Hindlimb muscle (tissue), 1 donor: ENCODE data around the gene BRIP1. TPM values are rescaled to one million over a fixed set of nuclear protein-coding genes. Genes with fewer than 3 reads are reported as not detected.
"Not testable (repeated sequence)": the region's sequence is repeated elsewhere in the genome, so short reads cannot be mapped to it uniquely, and the experiment has no call there.

Source experiments
- DNase-seq: peaks from one replicate; pipeline ENCODE4 v3.0.0-alpha.2; 2013
- polyA plus RNA-seq: library from polyadenylated mRNA; unstranded; fragments of 120-200 nt; gene quantifications from one replicate; pipeline ENCODE4 v1.2.1, GENCODE V29; 2013; ENCODE audit not compliant: insufficient read length

BRIP1 gene
- polyA plus RNA-seq, 1 donor, result 4.3 TPM

DNA sequence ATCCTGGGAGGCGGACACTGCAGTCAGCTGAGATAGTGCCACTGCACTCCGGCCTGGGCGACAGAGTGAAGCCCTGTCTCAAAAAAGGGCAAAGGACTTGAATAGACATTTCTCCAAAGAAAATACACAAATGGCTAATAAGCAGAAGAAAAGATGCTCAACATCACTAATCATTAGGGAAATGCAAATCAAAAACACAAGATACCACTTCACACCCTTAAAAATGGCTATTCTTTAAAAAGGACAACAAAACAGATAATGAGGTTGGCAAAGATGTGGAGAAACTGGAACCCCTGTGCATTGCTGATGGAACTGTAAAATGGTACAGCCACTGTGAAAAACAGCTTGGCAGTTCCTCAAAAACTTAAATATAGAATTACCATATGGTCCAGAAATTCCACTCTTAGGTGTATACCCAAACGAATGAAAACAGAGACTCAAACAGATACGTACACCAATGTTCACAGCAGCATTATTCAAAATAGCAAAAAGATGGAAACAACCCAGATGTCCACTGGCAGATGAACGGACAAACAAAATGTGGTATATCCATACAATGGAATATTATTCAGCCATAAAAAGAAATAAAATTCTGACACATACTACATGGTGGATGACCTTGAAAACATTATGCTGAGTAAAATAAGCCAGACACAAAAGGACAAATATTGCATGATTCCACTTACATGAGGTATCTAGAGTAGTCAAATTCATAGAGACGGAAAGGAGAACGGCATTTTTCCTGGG lies 35.5 kb downstream of the BRIP1 start:
- DNase-seq, result no peak

DNA sequence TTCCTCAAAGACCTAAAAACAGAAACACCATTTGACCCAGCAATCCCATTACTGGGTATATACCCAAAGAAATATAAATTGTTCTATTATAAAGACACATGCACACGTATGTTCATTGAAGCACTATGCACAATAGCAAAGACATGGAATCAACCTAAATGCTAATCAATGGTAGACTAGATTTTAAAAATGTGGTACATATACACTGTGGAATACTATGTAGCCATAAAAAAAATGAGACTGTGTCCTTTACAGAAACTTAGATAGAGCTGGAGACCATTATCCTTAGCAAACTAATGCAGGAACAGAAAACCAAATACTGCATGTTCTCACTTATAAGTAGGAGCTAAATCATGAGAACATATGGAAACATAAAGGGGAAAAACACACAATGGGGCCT lies 36.5 kb downstream of the BRIP1 start:
- not testable (repeated sequence) for DNase-seq

DNA sequence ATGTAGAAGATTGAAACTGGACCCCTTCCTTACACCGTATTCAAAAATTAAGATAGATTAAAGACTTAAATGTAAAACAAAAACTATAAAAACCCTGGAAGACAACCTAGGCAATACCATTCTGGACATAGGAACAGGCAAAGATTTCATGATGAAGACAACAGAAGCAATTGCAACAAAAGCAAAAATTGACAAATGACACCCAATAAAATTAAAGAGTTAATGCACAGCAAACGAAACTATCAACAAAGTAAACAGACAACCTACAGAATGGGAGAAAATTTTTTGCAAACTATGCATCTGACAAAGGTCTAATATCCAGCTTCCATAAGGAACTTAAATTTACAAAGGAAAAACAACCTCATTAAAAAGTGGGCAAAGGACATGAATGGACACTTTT lies 37.1 kb downstream of the BRIP1 start:
- DNase-seq, result not testable (repeated sequence)

DNA sequence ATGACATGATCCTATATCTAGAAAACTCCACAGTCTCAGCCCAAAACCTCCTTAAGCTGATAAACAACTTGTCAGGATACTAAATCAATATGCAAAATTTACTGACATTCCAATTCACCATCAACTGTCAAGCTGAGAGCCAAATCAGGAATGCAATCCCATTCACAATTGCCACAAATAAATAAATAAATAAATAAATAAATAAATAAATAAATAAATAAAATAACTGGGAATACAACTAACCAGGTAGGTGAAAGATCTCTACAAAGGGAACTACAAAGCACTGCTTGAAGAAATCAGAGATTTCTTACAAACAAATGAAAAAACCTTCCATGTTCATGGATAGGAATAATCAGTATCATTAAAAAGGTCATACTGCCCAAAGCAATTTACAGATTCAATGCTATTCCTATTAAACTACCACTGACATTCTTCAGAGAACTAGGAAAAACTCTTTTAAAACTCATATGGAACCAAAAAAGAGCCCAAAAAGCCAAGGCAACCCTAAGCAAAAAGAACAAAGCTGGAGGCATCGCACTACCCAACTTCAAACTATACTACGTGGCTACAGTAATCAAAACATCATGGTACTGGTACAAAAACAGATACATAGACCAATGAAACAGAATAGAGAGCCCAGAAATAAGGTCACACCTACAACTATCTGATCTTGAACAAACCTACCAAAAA lies 37.7 kb downstream of the BRIP1 start:
- DNase-seq, result no peak

DNA sequence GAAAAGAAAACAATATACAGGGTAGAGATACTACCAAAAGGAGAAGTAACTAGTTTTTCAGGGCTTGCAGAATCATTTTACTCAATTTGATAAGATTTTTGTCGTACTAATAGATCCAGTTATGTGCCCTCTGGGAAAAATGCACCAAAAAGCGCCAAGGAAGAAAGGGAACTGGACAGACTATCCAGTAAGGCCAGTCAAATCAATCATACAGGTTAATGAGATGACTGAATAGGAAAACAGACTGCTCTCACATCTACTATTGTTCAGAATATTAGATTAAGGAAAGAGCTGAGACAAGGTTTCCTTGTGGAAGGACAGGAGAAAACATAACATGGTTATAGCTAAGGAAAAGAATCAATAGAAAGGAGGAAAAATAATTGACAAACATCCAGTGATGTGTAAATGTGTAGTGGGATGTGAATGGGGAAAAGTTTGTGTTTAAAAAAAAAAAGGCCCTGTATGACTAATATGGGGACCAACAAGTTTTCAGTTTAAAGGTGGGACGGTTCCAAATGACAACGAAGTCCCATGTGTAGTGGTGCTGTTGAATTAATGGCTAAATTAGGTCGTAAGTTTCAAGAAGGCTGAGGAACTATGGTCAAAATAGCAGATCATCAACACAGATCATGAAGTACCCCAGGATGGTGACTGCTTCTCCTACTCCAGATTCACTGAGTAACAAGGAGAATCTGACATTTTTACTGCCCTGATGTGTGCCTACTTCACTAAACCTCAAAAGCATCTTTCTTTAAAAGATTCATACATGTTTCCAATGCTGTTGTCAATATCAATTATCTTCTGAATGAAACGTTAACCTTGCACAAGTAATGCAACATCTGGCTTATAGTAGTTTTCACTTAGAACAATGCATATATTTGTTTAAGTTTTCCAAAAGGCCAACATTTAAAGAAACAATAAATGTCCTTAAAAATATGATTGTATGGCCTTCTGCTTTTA lies 40.7 kb downstream of the BRIP1 start:
- no peak for DNase-seq

DNA sequence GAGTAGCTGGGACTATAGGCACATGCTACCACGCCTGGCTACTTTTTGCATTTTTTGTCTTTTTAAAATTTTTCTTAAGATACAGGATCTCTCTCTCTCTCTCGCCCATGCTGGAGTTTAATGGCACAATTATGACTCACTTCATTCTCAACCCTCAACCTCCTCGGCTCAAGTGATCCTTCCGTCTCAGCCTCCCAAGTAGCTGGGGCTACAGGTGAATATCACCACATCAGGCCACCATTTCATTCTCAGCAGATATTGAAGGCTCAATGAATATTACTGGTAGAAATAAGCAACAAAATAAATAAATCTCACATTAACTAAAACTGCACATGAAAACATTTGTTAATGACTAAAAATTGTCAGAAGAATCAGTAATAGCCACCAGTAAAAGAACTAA lies 41.7 kb downstream of the BRIP1 start:
- no peak for DNase-seq

DNA sequence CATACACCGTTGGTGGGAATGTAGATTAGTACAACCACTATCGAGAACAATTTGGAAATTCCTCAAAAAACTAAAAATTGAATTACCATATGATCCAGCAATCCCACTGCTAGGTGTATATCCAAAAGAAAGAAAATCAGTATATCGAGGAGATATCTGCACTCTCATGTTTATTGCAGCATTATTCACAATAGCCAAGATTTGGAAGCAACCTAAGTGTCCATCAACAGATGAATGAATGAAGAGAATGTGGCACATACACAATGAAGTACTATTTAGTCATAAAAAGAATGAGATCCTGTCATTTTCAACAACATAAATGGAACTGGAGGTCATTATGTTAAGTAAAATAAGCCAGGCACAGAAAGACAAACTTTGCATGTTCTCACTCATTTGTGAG lies 44.1 kb downstream of the BRIP1 start:
- DNase-seq, result not testable (repeated sequence)

DNA sequence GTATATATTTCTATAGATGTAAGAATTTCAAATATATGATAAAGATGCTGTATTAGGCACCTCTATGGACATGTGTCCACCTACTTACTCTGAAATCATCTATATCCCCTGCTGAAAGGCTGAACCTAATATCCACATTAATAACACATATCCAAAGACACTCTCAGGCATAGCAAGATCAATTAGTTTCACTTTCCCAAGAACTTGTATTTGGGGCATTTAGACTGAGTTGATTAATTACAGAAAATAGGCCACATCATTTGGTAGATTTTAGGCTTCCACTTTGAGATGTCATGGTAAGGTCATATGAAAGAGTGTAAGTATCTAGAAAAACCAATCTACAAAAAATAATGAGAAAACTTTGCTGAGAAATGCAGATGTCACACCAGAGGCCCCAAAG lies 45.1 kb downstream of the BRIP1 start:
- no peak for DNase-seq

DNA sequence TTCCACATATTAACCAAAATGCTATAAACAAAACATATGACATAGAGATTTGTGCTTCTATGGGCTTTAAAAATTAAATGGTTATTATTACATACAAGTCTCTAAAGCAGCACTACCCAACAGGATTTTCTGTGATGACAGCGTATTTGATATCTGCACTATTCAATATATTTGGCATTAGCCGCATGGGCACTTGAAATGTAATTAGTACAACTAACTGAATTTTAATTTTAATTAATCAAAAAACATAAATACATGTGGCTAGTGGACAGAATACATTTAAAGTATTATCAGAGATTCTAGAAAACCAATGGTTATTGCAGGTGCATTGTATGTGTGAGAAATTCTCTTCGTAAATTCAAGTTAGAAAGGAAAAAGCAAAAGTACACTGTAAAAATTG lies 45.9 kb downstream of the BRIP1 start:
- DNase-seq, result no peak

DNA sequence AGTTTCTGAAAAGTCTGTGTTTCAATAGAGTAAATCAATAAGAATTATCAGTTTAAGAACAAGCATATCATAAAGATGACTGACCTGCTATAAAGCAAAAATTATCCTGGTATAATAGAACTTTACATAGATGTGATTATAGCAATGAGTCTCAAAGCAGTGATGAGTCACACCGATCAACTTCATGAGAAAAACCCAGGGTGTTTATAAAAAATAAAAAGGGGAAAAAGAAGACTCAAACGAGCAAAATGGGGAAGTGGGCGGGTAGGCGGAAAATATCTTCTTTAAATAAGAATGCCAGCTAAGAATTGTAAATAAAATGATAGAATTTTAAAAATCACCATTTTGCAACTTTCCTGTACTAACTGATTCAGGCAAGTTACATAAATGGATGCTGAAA lies 46.8 kb downstream of the BRIP1 start:
- no peak for DNase-seq

DNA sequence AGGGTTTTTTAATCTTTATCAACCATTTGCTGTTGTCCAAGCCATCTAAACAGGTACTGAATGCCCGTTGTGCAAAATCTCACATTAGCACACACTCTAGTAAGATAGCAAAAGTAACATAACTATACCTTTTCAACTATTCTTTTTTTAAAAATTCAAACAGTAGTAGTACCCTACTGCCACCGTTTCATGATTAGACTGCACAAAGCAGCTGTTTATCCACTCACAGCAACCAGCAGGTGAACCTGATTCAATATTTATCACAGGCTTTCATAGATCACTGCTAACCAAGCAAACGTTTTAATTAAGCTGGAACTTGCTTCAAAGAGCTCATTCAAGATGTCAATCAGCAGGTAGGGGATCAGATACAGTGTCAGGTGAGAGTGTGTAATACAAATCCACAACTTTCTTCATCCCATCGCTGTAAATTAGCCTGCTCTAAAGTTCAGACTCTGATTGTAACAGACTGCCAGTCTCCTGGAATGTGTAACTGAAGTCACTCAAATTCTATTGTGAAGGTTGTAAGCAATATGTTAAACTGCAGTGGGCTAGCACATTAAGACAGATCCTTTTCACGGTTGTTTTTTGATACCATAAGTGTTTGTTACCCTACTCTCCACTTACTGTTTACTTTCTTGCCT lies 47.3 kb downstream of the BRIP1 start:
- no peak for DNase-seq

DNA sequence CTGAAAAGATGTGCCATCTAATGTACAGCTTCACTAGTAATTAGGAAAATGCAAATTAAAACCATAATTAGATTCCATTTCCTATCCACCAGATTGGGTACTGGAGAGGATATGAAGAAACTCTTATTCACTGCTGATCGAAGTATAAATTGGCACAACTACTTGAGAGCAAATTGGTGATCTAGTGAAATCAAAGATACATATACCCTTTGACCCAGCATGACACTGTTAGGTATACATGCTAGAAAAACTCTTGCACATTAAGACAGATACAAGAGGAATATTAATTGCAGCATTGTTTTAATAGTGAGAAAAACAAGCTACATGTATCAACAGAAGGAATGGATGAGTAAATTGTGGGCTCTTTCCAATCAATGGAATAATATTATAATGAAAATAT lies 48.8 kb downstream of the BRIP1 start:
- DNase-seq, result no peak

DNA sequence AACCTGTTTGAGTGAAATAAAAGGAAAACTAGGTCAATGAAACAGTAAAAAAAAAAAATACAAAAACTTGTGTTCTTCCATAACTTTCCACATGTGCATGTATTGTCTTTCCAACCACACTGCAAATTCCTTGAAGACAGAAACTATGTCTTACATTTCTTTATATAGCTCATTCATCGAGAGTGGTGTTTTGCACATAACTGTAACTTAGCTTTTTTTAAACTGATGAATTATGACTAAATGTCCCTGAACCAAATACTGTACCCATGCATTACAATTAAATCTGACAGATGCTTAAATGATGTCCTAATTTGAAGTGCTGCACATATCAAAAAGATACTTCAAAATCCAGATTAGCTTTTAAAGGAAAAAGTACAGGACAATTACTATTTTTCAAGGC lies 50.1 kb downstream of the BRIP1 start:
- no peak for DNase-seq

DNA sequence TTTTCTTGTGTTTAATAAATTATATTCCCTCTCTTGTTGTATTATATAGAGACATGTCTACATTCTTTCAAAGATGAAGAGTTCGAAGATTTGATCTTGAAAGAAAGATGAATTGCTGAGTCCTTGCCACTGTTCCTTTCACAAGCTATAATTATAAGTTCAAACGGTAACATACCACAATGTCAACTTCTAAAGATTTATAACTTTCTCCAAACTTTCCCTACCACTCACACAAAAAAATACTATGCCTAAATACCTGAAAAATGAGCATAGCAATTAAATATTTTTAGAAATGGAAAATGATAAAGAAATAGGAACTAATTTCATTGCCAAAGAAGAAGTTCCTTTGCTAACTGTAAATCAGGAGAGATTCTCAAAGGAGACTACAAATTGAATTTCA lies 50.6 kb downstream of the BRIP1 start:
- no peak for DNase-seq

DNA sequence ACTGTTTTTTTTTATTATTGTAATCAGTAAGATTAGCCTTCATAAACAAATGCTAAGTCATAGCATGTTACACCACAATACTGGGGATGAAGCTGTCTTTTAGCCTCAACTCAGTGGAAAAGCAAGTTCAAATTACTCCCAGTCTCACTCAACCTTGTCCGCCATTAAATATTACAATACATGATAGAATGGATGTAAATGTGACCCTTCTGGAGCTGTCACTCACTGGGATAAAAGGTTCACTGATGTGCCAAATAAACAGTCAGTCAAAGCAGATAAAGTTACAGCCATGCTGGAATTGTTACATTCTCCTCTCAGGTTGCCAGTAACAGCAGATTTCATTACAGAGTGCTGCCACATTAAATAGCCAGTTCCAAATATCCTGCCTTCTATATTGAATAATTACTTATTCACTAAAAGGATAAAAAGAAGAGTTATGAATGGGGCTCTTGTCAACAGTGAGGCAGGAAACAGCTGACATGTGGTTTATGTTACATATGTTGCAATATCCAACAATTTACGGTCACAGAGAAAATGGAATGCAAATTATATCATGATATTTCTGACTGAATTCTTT lies 53.4 kb downstream of the BRIP1 start:
- peak; percentile 2 for DNase-seq

DNA sequence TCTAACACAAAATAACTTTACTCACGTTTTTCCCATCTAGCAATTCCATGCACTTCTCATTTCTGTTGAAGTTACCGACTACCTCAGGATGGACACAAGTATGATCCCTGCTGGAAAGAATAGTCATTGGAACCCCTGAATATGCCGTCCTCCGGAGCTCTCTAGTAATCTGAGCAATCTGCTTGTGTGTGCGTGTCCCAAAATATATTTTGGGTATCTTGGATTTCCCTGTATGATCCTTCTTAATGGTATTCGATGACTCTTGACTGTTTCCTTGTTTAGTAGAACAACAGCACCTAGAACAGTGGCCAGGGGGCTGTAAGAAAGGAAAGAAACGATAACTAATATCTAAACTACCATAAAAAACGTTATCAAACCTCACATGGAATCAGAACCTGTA lies 54.9 kb downstream of the BRIP1 start:
- no peak for DNase-seq

DNA sequence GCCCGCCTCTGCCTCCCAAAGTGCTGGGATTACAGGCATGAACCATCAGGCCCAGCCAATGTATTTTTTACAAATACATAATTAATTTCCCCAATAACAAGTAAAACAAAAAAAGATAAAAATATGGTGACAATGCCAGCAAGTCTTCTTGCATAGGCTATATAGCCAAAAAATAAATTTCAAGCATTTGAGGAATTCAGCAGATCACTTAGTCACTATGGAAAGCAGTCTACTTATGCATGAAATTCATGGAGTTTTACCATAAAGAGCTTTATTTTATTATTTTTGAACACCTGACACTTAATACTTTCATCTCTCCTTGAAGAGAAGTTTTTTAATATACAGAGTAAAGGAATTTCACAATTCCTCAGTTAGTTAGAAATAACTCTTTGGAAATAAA lies 56.4 kb downstream of the BRIP1 start:
- DNase-seq, result no peak

DNA sequence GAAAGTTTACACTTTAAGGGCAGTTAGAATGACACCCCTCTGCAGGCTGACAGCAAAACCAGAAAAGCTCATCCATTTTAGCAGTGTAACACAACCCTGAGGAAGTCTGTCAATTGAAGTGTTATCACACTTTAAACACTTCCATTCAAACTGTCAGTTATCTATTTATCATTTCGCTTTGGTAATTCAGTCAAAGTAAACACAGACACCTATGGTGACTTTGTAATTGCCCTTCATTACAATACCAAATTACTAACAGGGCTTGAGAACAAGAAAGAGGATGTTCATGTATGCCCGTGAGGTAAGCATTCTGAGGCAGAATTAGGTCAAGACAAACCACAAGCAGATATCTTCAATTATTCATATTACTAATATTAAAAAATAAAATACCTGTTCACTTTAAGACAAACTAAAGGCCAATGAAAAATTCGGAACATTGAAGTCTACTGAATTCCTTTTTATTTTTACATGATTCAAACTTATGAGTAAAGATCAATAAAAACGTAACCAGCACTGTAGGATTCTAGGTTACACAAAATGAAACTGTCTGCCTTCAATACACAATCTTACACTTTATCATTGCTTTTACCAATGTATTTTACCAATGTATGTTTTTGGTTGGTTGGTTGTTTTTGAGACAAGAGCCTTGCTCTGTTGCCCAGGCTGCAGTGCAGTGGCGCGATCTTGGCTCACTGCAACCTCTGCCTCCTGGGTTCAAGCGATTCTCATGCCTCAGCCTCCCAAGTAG lies 57.1 kb downstream of the BRIP1 start:
- DNase-seq, result no peak

DNA sequence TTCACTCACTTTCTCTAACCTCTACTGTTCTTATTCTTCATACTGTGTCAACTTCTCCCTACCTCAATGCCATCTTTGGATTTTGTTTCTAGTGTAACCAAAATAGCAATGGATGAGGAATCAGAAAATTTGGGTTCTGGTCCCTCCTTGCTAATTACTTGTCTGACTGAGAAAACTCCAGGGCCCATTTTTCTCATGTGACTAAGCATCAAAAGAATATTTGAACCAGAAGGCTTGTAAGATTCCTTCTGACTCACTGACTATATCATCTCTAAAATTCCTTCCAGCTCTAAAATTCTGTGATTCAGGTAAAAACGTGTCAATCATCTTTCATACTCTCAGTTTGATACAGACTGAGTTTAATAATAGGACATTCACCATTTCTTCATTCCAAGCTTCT lies 57.9 kb downstream of the BRIP1 start:
- DNase-seq, result no peak

DNA sequence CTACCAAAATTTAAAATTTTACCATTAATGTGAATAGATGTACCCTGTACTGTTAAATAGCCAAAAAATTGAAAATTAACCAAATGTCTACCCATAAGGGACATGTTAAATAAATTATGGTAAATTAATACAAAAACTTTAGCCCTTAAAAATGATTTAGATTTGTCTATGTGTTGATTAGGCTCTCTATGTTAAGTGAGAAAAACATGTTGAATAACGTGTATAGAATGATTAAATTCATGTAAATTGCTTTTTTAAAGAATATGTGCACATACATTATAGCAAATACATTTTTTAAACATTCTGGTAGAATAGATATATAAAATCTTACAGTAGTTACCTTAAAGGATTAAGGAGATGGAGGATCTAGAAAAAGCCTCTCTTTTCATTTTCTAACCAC lies 59.5 kb downstream of the BRIP1 start:
- no peak for DNase-seq

DNA sequence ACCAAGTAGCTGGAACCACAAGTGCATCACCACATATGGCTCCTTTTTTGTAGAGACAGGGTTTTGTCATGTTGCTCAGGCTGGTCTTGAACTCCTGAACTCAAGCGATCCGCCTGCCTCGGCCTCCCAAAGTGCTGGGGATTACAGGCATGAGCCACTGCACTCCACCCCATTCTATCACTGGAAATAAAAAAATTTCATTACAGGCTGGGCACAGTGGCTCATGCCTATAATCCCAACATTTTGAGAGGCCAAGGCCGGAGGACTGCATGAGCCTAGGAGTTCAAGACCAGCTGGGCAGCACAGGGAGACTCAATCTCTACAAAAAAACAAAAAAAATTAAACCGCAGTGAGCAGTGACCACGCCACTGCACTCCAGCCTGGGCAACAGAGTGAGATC lies 60.1 kb downstream of the BRIP1 start:
- no peak for DNase-seq
